Activated CD4-positive, alpha-beta T cell treated with anti-CD3 and anti-CD28 coated beads for 4 hours (primary cell): ENCODE results near the gene POU3F3.

Source experiments
- DNase-seq, 2 donors: peaks; one replicate each; pipeline ENCODE4 v3.0.0-alpha.2; 2020

The POU3F3 gene

DNA sequence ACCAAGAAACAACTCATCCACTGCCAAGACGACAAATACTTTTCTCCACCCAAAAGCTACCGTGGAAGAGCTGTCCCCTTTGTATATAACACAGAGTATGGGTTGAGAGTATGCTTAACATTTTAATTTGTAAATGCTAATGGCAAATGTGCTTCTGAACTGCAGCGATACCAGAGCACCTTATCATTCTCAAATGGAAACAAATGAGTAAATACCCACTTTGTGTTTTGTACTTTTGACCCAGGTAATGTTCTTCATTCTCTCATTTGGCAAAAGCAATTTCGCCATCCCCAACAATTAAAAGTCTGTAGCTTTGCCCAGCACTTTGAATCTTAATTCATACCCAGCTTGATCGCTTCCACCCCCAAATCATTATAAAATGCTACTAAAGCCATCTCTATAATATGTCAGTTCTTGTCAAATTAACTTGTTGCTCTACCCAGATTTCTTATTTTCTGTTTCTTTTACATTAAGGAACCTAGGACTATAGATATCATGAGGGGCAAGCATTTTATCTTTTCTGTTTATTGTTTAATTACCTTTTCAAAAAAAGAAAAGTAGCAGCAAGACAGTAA lies 6.2 kb upstream of the POU3F3 start:
- no peak for DNase-seq

DNA sequence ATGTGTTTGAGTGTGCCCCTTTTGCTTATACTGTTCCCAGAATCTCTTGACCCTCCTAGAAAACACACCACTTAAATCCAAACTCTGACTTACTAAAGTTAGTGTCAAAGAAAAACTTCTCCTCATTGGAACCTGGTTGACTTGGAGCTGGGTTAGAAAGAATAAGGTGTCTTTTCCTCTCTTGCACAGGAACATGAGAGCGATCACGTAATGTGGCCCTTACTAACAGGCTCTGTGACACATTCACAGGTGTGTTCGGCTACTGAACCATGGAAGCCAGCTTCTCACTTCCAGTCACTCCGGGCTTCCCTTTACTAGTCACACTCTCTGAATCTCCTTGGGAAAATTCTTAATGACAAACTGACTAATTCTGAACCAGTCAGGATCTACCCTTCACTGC lies 5.4 kb upstream of the POU3F3 start:
- no peak for DNase-seq

DNA sequence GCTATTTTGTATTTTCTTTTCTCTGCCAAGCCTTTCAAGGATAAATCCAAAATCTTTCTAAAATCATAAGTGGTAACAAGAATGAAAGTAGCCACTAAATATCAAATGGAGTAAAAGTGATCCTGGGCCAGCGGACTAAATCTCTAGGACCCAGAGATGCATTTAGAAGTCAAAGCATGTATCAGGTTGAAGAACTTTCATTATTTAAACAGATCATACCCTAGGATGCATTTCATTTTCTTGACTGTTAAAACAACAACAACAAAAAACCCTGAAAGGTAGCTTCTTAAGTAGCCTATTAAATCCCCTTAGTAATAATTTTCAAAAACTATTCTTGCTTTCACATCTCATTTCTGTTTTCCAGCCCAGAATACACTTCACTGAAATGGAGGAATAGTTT lies 4.8 kb upstream of the POU3F3 start:
- DNase-seq, result no peak

DNA sequence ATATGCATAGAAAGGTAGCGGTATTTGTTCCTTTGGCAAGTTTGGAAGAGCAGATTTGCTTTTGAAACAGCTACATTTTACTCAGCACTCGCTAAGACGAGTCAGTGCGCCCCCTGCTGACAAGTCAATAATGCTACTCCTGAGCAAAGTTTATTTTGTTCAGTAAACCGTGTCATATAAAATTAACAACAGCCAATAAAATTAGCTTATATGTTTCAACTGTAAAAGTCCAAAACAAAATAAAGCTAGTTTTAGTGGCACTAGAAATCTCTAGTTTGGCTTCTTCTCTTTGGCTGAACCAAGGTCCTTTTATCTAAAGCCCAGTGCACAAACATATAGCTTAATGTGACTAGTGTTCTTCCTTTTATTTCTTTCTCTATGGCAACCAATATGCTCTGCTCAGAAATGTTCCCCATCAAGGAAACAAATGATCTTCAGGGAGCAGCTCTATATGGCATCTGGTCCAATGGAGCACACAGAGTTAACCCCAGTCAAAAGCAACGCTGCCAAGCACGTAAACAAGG lies 4.2 kb upstream of the POU3F3 start:
- DNase-seq, result peak; percentile 36 to 45

DNA sequence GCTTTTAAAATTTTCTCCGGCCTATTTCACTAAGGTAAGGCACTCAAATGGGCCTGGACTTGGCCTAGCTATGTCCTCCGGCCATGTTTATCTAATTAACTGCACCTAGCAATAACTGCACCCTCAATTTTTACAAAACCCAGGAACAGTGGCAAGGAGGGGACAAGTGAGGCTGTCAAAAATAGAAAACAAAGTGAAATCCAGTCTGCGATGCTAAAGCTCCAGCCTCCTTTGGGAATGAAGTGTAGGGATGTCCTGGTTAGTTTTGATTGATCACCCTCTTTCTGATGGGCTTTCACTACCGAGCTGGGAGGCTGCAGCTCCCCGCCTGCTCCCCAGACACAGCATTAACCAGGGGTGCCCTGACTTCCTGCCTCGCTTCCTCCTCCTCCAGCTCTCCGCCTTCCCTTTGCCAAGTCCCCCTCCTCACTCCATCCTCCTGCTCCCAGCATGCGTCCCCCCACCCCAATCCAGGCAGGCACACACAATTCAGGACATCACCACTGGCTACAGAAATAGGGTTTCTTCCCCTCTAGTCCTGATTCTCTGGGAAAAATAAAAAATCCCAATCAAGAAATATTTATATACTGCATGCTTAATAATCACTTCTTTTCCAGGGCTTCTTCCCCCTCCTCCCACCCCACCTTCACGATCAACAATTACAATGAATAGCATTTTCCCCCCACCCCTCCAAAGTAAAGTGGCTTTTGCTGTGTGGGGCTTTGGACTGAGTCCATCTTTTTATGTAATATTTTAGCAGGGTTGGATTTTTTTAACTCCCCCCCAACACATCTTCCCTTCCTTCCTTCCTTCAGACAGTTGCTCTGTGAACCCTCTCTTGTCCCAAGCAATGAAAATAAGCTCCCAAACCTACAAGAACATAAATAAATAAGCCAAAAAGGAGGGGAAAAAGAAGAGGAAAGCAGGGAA lies 3.3 kb upstream of the POU3F3 start:
- DNase-seq, result no peak

DNA sequence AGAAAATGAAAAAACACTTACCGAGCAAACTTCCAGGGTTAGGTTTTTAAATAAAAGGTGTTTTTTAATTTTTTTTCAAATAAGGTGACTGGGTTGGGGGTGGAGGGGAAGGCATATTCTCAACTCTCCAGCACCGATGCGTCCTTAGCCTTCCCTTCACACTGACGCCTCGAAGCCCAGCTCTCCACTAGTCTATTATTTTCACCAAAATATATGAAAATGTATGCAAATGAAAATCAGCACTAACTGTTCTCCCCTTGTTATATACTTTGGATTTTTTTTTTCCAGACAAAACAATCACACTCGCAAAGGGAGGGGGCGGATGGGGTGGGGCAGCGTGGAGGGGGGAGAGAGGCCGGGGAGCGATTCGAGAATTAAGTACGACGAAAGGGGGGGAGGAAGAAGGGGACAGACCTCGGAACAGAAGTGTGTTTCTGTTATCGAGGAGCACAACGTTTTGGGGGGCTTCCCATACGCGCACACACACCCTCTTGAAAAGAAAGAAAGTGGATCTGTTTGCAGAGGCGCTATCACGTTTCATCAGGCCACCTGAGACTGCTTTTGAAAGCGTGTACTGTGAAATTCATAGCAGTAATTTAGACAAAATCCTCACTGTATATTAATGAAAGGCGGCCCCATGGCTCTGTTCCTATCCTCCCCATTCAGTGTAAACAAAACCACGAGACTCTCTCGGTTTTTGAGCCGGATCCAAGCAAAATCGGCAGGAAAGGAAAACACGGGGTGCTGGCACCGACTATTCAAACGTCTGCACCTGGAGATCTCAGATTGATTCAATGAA lies 2.4 kb upstream of the POU3F3 start:
- DNase-seq, result no peak

DNA sequence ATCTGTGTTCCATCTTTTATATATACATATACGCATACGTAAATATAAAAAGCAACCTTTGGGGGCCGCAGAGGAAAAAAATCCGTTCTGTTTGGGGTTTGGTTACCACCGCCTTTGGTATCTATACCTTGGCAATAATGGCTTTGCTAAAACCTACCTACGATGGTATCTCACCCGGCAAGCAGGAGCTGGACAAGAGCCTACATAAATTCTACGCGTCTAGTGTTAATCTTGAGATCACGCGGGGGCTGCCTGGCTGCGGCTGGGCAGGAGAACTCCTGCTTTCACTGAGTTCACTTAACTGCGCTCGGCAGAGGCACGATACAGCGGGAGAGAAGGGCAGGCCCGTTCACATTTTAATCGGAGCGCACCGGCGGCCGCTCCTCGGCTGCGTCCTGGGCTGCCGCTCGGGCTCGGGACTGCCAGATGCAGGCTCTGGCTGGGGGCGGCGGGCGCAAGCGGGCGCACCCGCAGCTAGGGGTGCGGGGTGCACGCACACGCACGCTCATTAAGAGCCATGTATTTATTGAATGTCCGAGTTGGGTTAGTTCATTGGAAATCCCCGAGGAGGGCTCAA lies 1.7 kb upstream of the POU3F3 start:
- no peak for DNase-seq

DNA sequence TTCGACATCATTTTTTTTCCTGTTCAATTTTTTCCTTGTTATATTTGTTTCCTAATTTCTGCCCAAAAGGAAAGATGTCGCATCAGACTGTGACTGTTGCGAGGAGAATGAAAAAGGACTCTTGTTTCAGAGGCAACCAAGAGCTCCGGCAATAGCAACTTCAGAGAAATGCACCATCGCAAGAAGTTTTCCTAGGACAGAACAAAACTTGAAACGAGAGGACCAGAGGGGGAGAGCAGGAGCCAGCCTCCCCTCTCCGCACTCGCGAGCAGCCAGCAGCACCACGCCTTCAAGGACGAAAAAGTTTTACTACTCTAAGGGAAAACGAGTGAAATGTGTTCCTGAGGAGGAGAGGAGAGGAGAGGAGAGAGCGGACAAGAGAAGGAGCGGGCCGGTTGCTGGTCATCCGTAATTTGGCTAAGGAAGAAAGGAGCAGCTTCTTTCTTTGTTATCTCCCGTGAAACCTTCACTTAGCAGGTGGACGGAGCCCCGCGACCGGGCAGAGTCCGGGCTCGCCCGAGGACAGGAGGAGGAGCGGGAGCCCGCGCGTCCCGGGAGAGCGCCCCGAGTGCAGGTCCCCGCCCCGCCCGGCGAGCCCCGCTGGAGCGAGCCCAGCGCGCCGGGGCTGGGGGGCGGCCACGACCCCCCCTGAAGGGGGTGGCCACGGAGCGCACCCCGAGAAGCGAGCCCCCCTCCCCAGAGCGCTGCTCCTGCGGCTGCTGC lies 744 bp downstream of the POU3F3 start:
- no peak for DNase-seq

DNA sequence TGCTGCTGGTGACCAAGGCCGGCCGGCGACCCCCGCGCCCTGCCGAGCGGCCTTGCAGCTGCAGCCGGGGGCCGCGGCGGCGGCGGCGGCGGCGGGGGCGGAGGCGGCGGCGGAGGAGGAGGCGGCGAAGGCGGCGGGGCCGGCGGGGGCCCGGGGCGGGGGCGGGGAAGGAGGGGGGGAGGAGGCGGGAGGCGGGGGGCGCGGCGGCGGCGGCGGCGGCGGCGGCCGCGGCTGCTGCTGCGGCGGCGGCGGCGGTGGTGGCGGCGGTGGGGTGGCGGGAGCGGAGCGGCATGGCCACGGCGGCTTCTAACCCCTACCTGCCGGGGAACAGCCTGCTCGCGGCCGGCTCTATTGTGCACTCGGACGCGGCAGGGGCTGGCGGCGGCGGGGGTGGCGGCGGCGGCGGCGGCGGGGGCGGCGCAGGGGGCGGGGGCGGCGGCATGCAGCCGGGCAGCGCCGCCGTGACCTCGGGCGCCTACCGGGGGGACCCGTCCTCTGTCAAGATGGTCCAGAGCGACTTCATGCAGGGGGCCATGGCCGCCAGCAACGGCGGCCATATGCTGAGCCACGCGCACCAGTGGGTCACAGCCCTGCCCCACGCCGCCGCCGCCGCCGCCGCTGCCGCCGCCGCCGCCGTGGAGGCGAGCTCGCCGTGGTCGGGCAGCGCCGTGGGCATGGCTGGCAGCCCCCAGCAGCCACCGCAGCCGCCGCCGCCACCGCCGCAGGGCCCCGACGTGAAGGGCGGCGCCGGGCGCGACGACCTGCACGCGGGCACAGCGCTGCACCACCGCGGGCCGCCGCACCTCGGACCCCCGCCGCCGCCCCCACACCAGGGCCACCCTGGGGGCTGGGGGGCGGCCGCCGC lies 1.5 kb downstream of the POU3F3 start:
- DNase-seq, result no peak

DNA sequence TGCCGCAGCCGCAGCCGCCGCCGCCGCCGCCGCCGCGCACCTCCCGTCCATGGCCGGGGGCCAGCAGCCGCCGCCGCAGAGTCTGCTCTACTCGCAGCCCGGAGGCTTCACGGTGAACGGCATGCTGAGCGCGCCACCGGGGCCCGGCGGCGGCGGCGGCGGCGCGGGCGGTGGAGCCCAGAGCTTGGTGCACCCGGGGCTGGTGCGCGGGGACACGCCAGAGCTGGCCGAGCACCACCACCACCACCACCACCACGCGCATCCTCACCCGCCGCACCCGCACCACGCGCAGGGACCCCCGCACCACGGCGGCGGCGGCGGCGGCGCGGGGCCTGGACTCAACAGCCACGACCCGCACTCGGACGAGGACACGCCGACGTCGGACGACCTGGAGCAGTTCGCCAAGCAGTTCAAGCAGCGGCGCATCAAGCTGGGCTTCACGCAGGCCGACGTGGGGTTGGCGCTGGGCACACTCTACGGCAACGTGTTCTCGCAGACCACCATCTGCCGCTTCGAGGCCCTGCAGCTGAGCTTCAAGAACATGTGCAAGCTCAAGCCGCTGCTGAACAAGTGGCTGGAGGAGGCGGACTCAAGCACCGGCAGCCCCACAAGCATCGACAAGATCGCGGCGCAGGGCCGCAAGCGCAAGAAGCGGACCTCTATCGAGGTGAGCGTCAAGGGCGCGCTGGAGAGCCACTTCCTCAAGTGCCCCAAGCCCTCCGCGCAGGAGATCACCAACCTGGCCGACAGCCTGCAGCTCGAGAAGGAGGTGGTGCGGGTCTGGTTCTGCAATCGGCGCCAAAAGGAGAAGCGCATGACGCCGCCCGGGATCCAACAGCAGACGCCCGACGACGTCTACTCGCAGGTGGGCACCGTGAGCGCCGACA lies 2.4 kb downstream of the POU3F3 start:
- no peak for DNase-seq

DNA sequence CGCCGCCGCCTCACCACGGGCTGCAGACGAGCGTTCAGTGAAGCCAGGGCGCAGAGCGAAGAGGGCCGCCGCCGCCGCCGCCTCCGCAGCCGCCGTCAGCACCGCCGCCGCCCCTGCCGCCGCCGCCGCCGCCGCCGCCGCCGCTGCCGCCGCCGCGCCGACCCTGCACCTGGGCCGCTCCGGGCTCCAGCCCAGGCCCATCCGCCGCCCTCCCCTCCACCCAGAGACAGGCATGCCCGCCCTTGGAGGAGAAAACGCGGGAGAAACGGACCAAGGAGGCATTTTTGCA lies 3.0 kb downstream of the POU3F3 start:
- no peak for DNase-seq

DNA sequence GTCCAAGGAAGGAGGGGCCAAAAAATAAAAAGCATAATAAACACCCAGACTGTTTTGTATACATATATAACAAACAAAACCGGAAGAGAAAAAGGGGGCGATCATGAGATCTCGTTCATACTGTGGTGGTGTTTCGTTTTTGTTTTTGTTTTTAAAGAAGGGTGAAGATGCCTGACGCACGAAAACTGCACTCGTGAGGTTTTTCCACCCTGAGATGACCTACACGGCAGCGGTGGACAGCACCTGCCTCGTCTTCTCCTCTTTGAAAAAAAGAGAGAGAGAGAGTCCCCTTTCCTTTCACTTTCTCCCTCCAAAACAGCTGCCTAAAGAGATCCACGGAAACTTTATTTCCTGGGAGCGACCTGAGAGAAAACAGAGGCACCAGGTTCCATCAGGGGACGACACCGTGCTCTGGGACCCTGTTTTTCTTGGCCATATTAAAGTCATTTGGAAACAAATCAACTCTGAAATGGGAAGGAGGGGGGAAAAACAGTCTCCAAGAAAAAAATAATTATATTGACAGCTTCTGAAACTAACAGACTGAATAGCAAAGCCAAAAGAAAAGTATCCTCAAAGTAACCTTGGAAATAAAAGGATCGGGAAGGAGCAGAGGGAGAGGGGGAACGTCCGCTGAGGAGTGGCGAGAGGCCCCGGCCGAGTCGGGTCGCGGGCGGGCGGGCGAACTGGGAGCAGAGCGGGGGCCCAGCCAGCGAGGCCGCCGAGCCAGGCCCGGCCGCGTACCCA lies 3.5 kb downstream of the POU3F3 start:
- DNase-seq, result no peak

DNA sequence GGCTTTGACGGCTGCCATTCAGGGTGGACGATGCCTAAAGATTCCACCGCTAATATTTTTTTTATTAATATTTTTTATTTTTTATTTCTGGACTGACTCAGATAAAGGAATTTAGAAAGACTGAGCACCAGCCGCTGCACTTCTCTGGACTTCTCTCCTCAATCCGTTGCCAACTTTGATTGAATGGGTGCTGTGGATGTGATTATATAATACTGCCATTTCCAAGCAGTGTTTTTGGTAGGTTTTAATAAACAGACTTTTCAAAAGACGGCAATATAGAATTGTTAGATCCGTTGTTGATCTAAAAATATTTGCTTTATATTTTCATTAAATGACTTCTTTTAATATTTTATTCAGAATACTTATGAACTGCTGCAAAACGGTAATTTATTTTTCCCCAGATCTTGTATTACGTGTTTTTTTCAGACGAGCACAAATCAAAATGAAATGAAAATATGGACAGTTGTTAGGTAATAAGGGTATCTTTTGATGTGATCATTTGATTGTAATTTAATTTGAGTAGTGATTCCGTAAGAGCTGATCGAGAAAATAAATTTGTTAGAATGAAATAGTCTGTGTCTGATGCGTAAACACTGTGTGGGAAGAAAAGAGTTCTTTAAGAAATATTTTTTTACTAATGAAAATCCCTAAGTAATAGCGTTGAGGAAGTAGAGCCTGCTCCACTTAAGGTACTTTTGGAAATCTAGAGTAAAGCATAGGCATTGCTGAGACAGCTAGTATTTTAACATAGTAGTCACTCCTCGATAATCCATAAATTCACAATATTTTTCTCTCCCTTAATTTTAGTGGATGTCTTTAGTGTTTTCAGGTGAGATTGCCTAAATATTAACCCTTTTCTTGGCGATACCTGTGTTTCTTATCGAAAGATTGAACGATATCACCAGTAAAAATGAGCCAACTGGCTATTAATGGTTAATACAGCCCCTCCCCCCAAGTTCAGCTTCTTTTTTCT lies 4.4 kb downstream of the POU3F3 start:
- DNase-seq, result no peak

DNA sequence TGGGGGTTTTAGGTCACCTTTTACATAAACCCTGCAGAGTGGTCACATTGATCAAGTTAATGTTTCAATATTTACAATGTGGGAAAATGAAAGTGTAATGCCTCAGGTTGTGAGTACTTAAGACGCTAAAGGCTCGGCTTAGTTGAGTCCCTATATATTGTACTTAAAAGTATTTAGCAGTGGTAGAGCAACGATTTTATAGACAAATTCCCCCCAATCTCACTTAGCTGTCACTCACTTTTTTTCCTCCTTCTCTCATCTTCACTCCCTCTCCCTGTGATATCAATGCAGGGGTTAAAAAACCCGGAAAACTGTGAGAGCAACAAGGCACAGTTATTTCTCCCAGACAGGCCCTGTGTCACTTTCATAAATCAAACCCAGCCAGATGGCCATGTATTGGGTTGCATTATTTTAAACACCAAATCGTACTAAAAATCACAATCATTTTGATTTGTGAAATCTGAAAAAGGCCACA lies 5.4 kb downstream of the POU3F3 start:
- no peak for DNase-seq

DNA sequence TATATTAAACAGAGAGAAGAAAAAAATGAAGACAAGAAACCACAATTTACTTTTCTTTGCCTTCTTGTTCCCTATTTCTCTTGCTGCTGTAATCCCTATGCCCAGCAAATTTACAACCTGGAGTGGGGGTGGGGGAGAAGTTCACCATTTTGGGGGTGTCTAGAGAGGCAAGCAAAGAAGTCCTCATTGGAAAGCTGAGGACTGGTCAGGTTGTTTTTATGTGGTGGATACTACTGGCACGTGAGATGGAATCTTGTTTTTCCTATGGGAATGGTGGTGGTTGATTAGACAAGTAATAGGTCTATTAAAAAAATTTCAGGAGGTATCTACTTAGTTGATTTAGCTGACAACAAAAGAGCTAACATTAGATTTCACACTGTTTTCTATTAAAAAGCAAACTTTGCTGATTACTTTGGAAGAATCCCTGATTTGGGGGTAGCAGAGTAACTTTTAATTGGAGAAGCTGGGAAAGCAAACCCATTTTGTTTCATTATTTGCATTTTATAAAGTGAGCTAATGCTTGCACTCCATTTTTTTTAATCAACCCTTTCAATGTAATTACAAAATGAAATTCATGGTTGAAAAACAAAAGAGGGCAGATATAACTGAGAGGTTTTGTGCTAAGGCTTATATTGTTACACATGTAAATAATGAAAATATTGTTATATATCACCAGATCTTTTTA lies 6.0 kb downstream of the POU3F3 start:
- no peak for DNase-seq

DNA sequence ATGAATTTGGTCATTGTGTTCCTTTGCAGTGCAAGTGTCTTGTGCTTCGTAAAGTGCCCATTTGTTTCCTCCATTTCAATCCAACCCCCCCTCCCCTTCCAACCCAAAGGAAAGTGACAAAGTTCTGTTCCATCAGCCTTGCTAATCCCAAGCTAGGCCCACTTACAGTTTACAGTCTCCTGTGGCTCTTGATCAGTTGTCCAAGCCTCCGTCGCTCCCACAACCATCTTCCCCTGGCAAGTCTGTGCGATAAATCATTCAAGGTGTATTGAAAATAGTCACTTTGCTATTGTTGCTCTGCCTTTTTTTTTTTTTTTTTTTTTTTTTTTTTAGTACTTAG lies 6.5 kb downstream of the POU3F3 start:
- no peak for DNase-seq

DNA sequence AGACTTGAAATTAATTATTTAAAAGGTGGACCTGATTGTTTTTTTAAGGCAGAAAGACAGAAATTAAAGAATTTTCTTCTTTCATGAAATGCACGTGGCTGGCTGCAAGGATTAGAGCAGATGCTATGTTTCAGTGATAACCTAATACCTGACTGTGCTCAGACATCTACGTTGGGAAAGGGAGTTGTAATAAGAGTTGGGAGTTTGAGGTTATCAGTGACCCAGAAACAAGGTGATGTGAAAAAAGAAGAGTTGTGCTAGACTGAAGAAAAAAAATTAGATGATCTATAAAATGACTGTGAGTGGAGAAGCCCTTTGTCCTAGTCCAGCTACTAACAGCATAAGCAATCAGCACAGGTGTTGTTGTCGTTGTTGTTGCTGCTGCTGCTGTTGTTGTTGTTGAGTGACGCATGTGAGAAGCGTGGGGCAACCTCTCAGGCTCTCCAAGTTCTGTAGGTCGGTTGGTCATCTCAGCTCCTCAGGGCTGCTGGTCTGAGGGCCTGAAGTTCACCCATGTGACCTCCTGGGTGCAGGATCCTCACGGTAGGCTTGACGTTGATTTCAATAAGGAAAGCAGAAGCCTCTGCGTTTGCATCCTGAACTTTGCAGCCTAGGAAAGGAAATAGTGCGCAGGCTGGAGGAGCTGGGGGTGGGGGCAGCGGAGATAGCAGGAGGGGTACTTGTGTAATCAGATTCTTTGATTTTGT lies 7.6 kb downstream of the POU3F3 start:
- DNase-seq, result no peak
